Upper lobe of left lung (tissue), 6 donors: ENCODE results near the gene MVB12B. TPM values are rescaled to one million over a fixed set of nuclear protein-coding genes. Genes with fewer than 3 reads are reported as not detected.

Source experiments
- ATAC-seq, 2 donors: fragments of 200-7000 bp; cut with Tn5 transposase; one replicate each; pipeline ENCODE4 v1.9.1; 2022; ENCODE audit warnings: mild to moderate bottlenecking in 2 of 2, moderate library complexity in 2 of 2; ENCODE audit not compliant: low FRiP score in 2 of 2
- DNase-seq, 2 donors: peaks; one replicate each; pipeline ENCODE4 v3.0.0-alpha.2; 2019 to 2020
- H3K27ac ChIP-seq, 4 donors: fragments of 200-600 bp; sonication (generic); one replicate each; pipeline ENCODE4 v1.5.1; 2016 to 2019
- H3K27me3 ChIP-seq, 4 donors: fragments of 200-600 bp; sonication (generic); one replicate each; pipeline ENCODE4 v1.5.1; 2017 to 2019
- H3K36me3 ChIP-seq, 4 donors: fragments of 200-600 bp; sonication (generic); one replicate each; pipeline ENCODE4 v1.5.1; 2016 to 2019
- H3K4me1 ChIP-seq, 4 donors: fragments of 200-600 bp; sonication (generic); one replicate each; pipeline ENCODE4 v1.5.1; 2018 to 2019
- H3K4me3 ChIP-seq, 4 donors: fragments of 200-600 bp; sonication (generic); one replicate each; pipeline ENCODE4 v1.5.1; 2017 to 2019; ENCODE audit warnings: mild to moderate bottlenecking in 2 of 4, moderate library complexity in 1 of 4
- H3K9me3 ChIP-seq, 4 donors: fragments of 200-600 bp; sonication (generic); one replicate each; pipeline ENCODE4 v1.5.1; 2018 to 2019
- EP300 ChIP-seq, 4 donors: sonication (generic); formaldehyde crosslinking; IDR thresholded peaks; one replicate each; pipeline ENCODE4 v1.5.1; 2017; ENCODE audit warnings: antibody characterized with exemption in 4 of 4, control low read depth in 2 of 4
- POLR2A ChIP-seq, 4 donors: fragments of 450-650 bp; IDR thresholded peaks; one replicate each; pipeline ENCODE4 v1.5.1; 2016 to 2017; ENCODE audit warnings: antibody characterized with exemption in 4 of 4, mild to moderate bottlenecking in 2 of 4
- POLR2AphosphoS5 ChIP-seq, 2 donors: sonication (generic); formaldehyde crosslinking; IDR thresholded peaks; one replicate each; pipeline ENCODE4 v1.5.1; 2017; ENCODE audit warnings: antibody characterized with exemption in 2 of 2
- WGBS, 2 donors: methylation state at CpG; one replicate each; pipeline ENCODE4 v1.1.5; 2017 to 2018; 5-methylcytosine and 5-hydroxymethylcytosine counted together
- total RNA-seq, 6 donors: library from RNA; depleted of rRNA in 4 of 6; stranded (reverse); fragments of >200 nt in 4 of 6; gene quantifications; one replicate each; pipeline versions ENCODE4 v1.1.0 to v1.2.1, GENCODE V29; 2016 to 2021
- TF ChIP-seq, protein P1 (sequence below), 6 experiments: fragments of 450-650 bp in 4 of 6; fragments of 200-600 bp in 2 of 6; sonication (generic) in 2 of 6; IDR thresholded peaks; one replicate each; pipeline ENCODE4 v1.5.1; 2016 to 2019; ENCODE audit warnings: antibody characterized with exemption in 6 of 6
- donor health status: DM: no; HTN: no; CAD: no; lungs with moderate emphysema.
- donor health status: DM: no; HTN: yes; CAD: no; lungs with severe emphysema.

Gene MVB12B
- total RNA-seq, 6 donors from 2014 or later, result 36.7 to 60.7 (median 41.0) TPM

DNA sequence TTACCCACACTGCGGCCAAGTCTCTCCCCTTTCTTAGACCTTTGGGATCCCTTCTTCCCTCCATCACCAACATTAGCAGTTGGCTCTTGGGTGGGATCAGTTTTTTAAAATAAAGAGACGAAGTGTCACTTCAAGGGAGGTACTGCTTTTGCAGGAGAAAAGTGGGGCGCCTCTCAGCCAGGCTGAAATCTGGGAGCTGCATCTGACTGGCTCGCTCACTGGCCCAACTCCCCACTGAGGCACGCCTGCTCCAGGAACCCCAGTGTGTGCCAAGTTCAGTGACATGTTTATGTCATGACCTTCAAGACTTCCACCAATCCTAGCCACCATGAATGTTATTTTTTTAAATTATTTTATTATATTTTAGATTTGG lies 130.5 kb downstream of the MVB12B start:
- H3K4me3 ChIP-seq, result no peak overlapping the region
- no peaks in the 10 kb centered on the region for H3K9me3 ChIP-seq
- H3K27me3 ChIP-seq, result no peaks in the 10 kb centered on the region
- no peak overlapping the region for H3K27ac ChIP-seq
- DNase-seq (no peak), ATAC-seq (no peak)
- H3K36me3 ChIP-seq, result peaks cover 0 to 15% (median 12%) of the 10 kb centered on the region in 4 donors
- WGBS, 2 donors, result 94 to 95% methylated on average over 5 of the region's 5 CpGs
- TF ChIP-seq, protein P1, sequence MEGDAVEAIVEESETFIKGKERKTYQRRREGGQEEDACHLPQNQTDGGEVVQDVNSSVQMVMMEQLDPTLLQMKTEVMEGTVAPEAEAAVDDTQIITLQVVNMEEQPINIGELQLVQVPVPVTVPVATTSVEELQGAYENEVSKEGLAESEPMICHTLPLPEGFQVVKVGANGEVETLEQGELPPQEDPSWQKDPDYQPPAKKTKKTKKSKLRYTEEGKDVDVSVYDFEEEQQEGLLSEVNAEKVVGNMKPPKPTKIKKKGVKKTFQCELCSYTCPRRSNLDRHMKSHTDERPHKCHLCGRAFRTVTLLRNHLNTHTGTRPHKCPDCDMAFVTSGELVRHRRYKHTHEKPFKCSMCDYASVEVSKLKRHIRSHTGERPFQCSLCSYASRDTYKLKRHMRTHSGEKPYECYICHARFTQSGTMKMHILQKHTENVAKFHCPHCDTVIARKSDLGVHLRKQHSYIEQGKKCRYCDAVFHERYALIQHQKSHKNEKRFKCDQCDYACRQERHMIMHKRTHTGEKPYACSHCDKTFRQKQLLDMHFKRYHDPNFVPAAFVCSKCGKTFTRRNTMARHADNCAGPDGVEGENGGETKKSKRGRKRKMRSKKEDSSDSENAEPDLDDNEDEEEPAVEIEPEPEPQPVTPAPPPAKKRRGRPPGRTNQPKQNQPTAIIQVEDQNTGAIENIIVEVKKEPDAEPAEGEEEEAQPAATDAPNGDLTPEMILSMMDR (IDR thresholded peaks at IDR 0.05), result no peak
- no peak for TF ChIP-seq POLR2AphosphoS5 (IDR thresholded peaks at IDR 0.05)
- no peak for TF ChIP-seq POLR2A (IDR thresholded peaks at IDR 0.05)
- no peak for TF ChIP-seq EP300 (IDR thresholded peaks at IDR 0.05)
- H3K4me1 ChIP-seq, result no peaks in the 10 kb centered on the region

DNA sequence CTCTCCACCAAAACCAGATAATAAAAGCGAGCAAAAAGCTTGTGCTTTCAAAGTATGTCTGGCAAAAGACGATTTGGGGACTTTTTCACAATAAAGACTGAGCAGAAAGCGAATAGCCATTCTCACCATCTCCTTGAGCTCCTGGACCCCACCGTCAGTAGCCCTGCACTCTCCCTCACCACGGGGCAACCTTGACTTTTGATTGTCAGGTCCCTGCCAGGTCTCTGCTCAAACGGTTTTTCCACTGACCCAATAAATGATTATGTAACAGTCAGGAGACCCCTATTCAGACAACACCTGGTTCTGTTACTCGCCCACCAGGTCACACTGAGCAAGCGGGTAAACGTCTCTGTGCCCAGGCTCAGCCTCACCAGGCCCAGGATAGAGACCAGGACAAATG lies 131.3 kb downstream of the MVB12B start:
- no peaks in the 10 kb centered on the region for H3K9me3 ChIP-seq
- 88 to 93% methylated on average over 9 of the region's 9 CpGs for whole genome bisulfite sequencing, 2 donors
- H3K36me3 ChIP-seq, result peaks cover 0 to 12% (median 11%) of the 10 kb centered on the region in 4 donors
- no peak overlapping the region for H3K27ac ChIP-seq
- no peak overlapping the region for H3K4me3 ChIP-seq
- no peak for DNase-seq
- no peaks in the 10 kb centered on the region for H3K4me1 ChIP-seq
- H3K27me3 ChIP-seq, result no peaks in the 10 kb centered on the region
- ATAC-seq, result no peak
- TF ChIP-seq POLR2AphosphoS5 (IDR thresholded peaks at IDR 0.05) (no peak), POLR2A (IDR thresholded peaks at IDR 0.05) (no peak), EP300 (IDR thresholded peaks at IDR 0.05) (no peak)
- TF ChIP-seq, protein P1 (IDR thresholded peaks at IDR 0.05), result no peak

DNA sequence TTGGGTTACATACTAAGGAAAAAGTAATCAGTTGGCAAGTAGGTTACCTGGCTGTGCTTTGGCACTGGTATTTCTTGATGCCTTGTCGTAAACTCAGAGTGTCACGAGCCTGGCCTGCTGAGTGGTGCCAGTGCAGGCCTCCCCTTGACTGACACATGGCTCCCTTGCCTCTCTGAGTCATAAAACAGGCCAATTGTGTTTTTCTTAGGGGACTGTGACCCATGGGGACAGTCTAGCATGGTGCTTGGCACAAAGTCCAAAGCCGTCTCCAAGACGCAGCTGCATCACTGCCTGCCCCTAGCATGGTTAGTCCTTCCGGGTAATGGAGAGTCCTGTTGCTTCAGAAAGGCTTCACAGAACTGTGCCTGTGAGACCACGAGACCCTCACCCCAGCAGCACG lies 132.5 kb downstream of the MVB12B start:
- 96 to 100% methylated on average over 6 to 7 of the region's 7 CpGs for WGBS, 2 donors
- Histone ChIP-seq H3K36me3 (peaks cover 0 to 12% (median 9%) of the 10 kb centered on the region in 4 donors), H3K4me3 (no peak overlapping the region), H3K9me3 (no peaks in the 10 kb centered on the region), H3K27me3 (no peaks in the 10 kb centered on the region), H3K27ac (no peak overlapping the region), H3K4me1 (no peaks in the 10 kb centered on the region)
- no peak for DNase-seq
- no peak for TF ChIP-seq EP300 (IDR thresholded peaks at IDR 0.05)
- no peak for TF ChIP-seq POLR2AphosphoS5 (IDR thresholded peaks at IDR 0.05)
- TF ChIP-seq, protein P1 (IDR thresholded peaks at IDR 0.05), result no peak
- no peak for ATAC-seq

DNA sequence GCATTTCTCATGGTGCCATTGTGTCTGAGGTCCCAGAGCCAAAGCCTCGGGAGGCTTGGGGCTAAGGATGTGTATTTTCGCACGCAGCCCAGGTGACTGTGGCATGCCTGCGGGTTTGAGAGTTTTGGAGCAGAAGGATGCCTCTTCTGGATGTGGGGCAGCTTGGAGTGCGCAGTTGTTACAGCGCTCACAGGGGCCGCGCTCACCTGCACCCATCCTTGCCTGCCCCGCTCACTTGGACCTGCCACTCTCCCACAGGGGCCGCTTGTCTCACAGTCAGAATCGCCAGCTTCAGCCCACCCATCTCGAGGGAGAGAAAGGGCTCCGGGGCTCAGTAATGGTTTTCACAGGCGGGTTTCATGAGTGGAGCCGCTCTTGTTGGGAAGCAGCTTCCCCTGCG lies 132.9 kb downstream of the MVB12B start:
- no peak for DNase-seq
- no peaks in the 10 kb centered on the region for H3K9me3 ChIP-seq
- 97 to 98% methylated on average over 6 to 16 of the region's 16 CpGs for WGBS, 2 donors

More for the DNA sequence above, 132.9 kb downstream of the MVB12B start:
- H3K4me3 ChIP-seq, result no peak overlapping the region
- H3K27me3 ChIP-seq, result no peaks in the 10 kb centered on the region
- ATAC-seq, result no peak
- H3K27ac ChIP-seq, result no peak overlapping the region
- no peaks in the 10 kb centered on the region for H3K4me1 ChIP-seq
- H3K36me3 ChIP-seq, result peaks cover 0 to 12% (median 9%) of the 10 kb centered on the region in 4 donors
- TF ChIP-seq, protein P1 (IDR thresholded peaks at IDR 0.05), result no peak
- no peak for TF ChIP-seq POLR2A (IDR thresholded peaks at IDR 0.05)
- TF ChIP-seq EP300 (IDR thresholded peaks at IDR 0.05), result no peak
